K562 (cell line): Measurements from ENCODE around the gene CXCR5. TPM values are rescaled to one million over a fixed set of nuclear protein-coding genes. Genes with fewer than 3 reads are reported as not detected.
A peak's percentile ranks its signal among the peaks of the same experiment; 100 is the strongest.

Experiments
- ATAC-seq: fragments of 200-7000 bp; cut with Tn5 transposase; 3 replicates; pipeline ENCODE4 v1.9.1; 2020; ENCODE audit warnings: moderate library complexity
- BruUV-seq: library from RNA; stranded (reverse); fragments of 400-500 nt; replicated peaks from 2 replicates; lab custom pipeline; 2021; lab: Mats Ljungman, UMichigan
- CTCF ChIA-PET: fragments of 300-600 bp; formaldehyde crosslinking; extraction: SDS; loops from one replicate; lab custom pipeline; 2021; ENCODE audit warnings: low intra/inter-chr PET ratio; lab: Yijun Ruan, JAX
- POLR2A ChIA-PET: fragments of 300-600, 350-650 bp; sonication (Branson Sonifier 250); formaldehyde crosslinking; extraction: SDS; loops from one replicate; lab custom pipeline; 2021; ENCODE audit warnings: antibody characterized with exemption, inconsistent platforms; lab: Yijun Ruan, JAX
- DNase-seq, 4 experiments: peaks; one replicate each; pipeline versions ENCODE4 v3.0.0 to v3.0.0-alpha.2; 2011 to 2018; ENCODE audit warnings: low spot score in 3 of 4, mixed read lengths in 3 of 4; ENCODE audit errors: extremely low read depth in 1 of 4
- FAIRE-seq: peaks from 2 replicates; lab custom pipeline; 2011; peaks lifted over from hg19 to GRCh38; lab: Jason Lieb, UNC
- H2AFZ ChIP-seq: 2 replicates; pipeline ENCODE4 v1.6.0; 2011; ENCODE audit warnings: low read depth, low read length, control low read depth, inconsistent platforms
- H3K27ac ChIP-seq: fragments of 200-600 bp; 3 replicates; pipeline ENCODE4 v1.8.0; 2011; ENCODE audit warnings: low read depth, mild to moderate bottlenecking, control low read depth, inconsistent platforms, low read length, moderate library complexity, mixed read lengths; ENCODE audit errors: extremely low read depth
- H3K27me3 ChIP-seq, 2 experiments: fragments of 300-600 bp in 1 of 2; 2 replicates in 1 of 2; 3 replicates in 1 of 2; pipeline versions ENCODE4 v1.6.0 to v1.8.0; 2011; ENCODE audit warnings: inconsistent platforms in 2 of 2, low read length in 2 of 2, mild to moderate bottlenecking in 1 of 2, mixed read lengths in 1 of 2, moderate library complexity in 1 of 2; ENCODE audit not compliant: control insufficient read depth in 2 of 2, insufficient read depth in 2 of 2
- H3K36me3 ChIP-seq: fragments of 300-600 bp; 3 replicates; pipeline ENCODE4 v1.8.0; 2011; ENCODE audit warnings: mild to moderate bottlenecking, low read length, inconsistent platforms; ENCODE audit not compliant: control insufficient read depth, insufficient read depth
- H3K4me1 ChIP-seq, 2 experiments: fragments of 200-600 bp in 1 of 2; replicated peaks in 1 of 2; 2 replicates in 1 of 2; 3 replicates in 1 of 2; pipeline versions ENCODE4 v1.5.1 to v1.8.0; 2011; ENCODE audit warnings: inconsistent platforms in 2 of 2, low read length in 2 of 2, mild to moderate bottlenecking in 1 of 2, mixed read lengths in 1 of 2, moderate library complexity in 1 of 2; ENCODE audit not compliant: control insufficient read depth in 2 of 2, insufficient read depth in 2 of 2
- H3K4me2 ChIP-seq: 2 replicates; pipeline ENCODE4 v1.6.1; 2011; ENCODE audit warnings: low read length, control low read depth, inconsistent platforms, mixed read lengths; ENCODE audit not compliant: insufficient read depth
- H3K4me3 ChIP-seq: fragments of 200-600 bp; sonication (generic), shearing (Covaris generic); 2 replicates; pipeline ENCODE4 v1.5.1; 2016; ENCODE audit warnings: control low read depth, inconsistent platforms
- H3K79me2 ChIP-seq: fragments of 200-600 bp; 3 replicates; pipeline ENCODE4 v1.8.0; 2011; ENCODE audit warnings: low read length, inconsistent platforms; ENCODE audit not compliant: control insufficient read depth, insufficient read depth
- H3K9ac ChIP-seq, 2 experiments: 2 replicates each; pipeline versions ENCODE4 v1.6.0 to v1.6.1; 2011; ENCODE audit warnings: low read depth in 2 of 2, low read length in 2 of 2, control low read depth in 1 of 2, inconsistent platforms in 1 of 2, mild to moderate bottlenecking in 1 of 2, mixed read lengths in 1 of 2; ENCODE audit not compliant: insufficient read depth in 1 of 2
- H3K9me1 ChIP-seq: one replicate; pipeline ENCODE4 v1.6.0; 2011; ENCODE audit warnings: inconsistent platforms, mild to moderate bottlenecking, low read length, moderate library complexity; ENCODE audit not compliant: control insufficient read depth, insufficient read depth
- H3K9me3 ChIP-seq: replicated peaks from 2 replicates; pipeline ENCODE4 v1.5.1; 2011; ENCODE audit warnings: low read depth, low read length, inconsistent platforms; ENCODE audit not compliant: control insufficient read depth, insufficient read depth
- H4K20me1 ChIP-seq: replicated peaks from 2 replicates; pipeline ENCODE4 v1.6.1; 2011; ENCODE audit warnings: low read length, inconsistent platforms, mixed read lengths; ENCODE audit not compliant: control insufficient read depth, insufficient read depth
- ZNF133 ChIP-seq: fragments of 250-450 bp; sonication (Bioruptor Pico); IDR thresholded peaks from 2 replicates; pipeline ENCODE4 v1.4.0; 2020; ENCODE audit warnings: mild to moderate bottlenecking
- WGBS: fragments of 100-300 bp; shearing (Covaris generic); methylation state at CpG from one replicate; pipeline ENCODE4 v1.1.6; 2016; ENCODE audit warnings: low coverage, mixed read lengths; ENCODE audit not compliant: insufficient coverage; ENCODE audit errors: missing lambda C conversion rate; 5-methylcytosine and 5-hydroxymethylcytosine counted together
- in situ Hi-C: fragments of 300-500 bp; cut with MboI; formaldehyde crosslinking; loops from 4 replicates; pipeline ENCODE4 v1.15.0; 2018; ENCODE audit warnings: inconsistent platforms, mixed read lengths
- intact Hi-C: fragments of 100-400 bp; cut with micrococcal nuclease; formaldehyde crosslinking; loops from 2 replicates; pipeline ENCODE4 v1.14.2; 2022
- polyA plus RNA-seq, 8 experiments: library from polyadenylated mRNA; depleted of rRNA in 4 of 8; stranded (reverse) in 5 of 8; unstranded in 3 of 8; fragments of >200 nt; fragmentation: Nextera tagmentation in 2 of 8; fragmentation: Illumina TruSeq in 1 of 8; extraction: Ambion mirVana in 2 of 8; extraction: Trizol in 1 of 8; gene quantifications; 2 replicates each; pipeline versions ENCODE4 v1.2.1 to v1.2.3, GENCODE V29; 2011 to 2014; ENCODE audit warnings: inconsistent platforms in 1 of 8, missing spikeins in 1 of 8
- total RNA-seq, 7 experiments: library from RNA; depleted of rRNA in 6 of 7; stranded (reverse); fragments of >200 nt in 6 of 7; fragmentation: Illumina TruSeq in 2 of 7; extraction: Trizol in 2 of 7; gene quantifications; 2 replicates each; pipeline versions ENCODE4 v1.2.1 to v1.2.3, GENCODE V29; 2011 to 2021; ENCODE audit warnings: low replicate concordance in 1 of 7
- TF ChIP-seq, protein P1 (sequence below): fragments of 450-650 bp; IDR thresholded peaks from 2 replicates; pipeline ENCODE4 v1.6.1; 2016

The CXCR5 gene
- total and polyA plus RNA-seq, 9 of the 15 experiments (the other 6 are each of a cell fraction or from before 2014, with no cell fraction given): 0.03 to 0.06 TPM; not detected in 7

DNA sequence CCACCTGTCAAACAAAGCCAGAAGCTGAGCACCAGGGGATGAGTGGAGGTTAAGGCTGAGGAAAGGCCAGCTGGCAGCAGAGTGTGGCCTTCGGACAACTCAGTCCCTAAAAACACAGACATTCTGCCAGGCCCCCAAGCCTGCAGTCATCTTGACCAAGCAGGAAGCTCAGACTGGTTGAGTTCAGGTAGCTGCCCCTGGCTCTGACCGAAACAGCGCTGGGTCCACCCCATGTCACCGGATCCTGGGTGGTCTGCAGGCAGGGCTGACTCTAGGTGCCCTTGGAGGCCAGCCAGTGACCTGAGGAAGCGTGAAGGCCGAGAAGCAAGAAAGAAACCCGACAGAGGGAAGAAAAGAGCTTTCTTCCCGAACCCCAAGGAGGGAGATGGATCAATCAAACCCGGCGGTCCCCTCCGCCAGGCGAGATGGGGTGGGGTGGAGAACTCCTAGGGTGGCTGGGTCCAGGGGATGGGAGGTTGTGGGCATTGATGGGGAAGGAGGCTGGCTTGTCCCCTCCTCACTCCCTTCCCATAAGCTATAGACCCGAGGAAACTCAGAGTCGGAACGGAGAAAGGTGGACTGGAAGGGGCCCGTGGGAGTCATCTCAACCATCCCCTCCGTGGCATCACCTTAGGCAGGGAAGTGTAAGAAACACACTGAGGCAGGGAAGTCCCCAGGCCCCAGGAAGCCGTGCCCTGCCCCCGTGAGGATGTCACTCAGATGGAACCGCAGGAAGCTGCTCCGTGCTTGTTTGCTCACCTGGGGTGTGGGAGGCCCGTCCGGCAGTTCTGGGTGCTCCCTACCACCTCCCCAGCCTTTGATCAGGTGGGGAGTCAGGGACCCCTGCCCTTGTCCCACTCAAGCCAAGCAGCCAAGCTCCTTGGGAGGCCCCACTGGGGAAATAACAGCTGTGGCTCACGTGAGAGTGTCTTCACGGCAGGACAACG lies 11.7 kb downstream of the CXCR5 start:
- DNase-seq (no peak), FAIRE-seq (peak; percentile 37), ATAC-seq (peak; percentile 39)
- in situ Hi-C loops: no loop called here
- Histone ChIP-seq H4K20me1 (no peaks in the 10 kb centered on the region), H3K4me1 (peaks cover 0 to 44% of the 10 kb centered on the region in 2 experiments; a peak in 3 of 5 replicates), H3K9ac (peak overlapping the region in 1 of 2 experiments; percentile 80; a peak in 1 of 4 replicates), H3K9me3 (no peaks in the 10 kb centered on the region), H3K4me3 (no peak overlapping the region), H3K27ac (no peak overlapping the region), H3K4me2 (no peak overlapping the region), H3K36me3 (peaks cover 6% of the 10 kb centered on the region; the same call in 1 of the 3 replicates), H3K9me1 (no peaks in the 10 kb centered on the region), H3K79me2 (no peaks in the 10 kb centered on the region), H2AFZ (no peak overlapping the region), H3K27me3 (no peaks in the 10 kb centered on the region)
- POLR2A ChIA-PET: interaction anchor here (0.6 to 3.3 kb wide), 9 partner anchors 10 to 109 kb away, joined by 3 to 15 read pairs (median 3); partner anchors contain the start of gene DDX6
- no TSS peak for BruUV-seq
- CTCF ChIA-PET: no interaction called here
- no peak for TF ChIP-seq ZNF133 (CRISPR knock-in tag)
- TF ChIP-seq, protein P1, sequence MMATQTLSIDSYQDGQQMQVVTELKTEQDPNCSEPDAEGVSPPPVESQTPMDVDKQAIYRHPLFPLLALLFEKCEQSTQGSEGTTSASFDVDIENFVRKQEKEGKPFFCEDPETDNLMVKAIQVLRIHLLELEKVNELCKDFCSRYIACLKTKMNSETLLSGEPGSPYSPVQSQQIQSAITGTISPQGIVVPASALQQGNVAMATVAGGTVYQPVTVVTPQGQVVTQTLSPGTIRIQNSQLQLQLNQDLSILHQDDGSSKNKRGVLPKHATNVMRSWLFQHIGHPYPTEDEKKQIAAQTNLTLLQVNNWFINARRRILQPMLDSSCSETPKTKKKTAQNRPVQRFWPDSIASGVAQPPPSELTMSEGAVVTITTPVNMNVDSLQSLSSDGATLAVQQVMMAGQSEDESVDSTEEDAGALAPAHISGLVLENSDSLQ: 0 out of 2 replicates have a peak, but pooled peaks have one; percentile 21
- 41% methylated on average over 23 of the region's 26 CpGs for WGBS
- intact Hi-C loops: no loop called here
